HepG2 (cell line): ENCODE data around the gene TM6SF1. TPM values are rescaled to one million over a fixed set of nuclear protein-coding genes. Genes with fewer than 3 reads are reported as not detected.

Experiments used
- CENPT ChIP-seq: sonication (generic); formaldehyde crosslinking; IDR thresholded peaks from 2 replicates; pipeline ENCODE4 v1.8.0; 2022; ENCODE audit warnings: low read depth, mild to moderate bottlenecking, moderate library complexity, missing genetic modification reagents
- DRAP1 ChIP-seq: IDR thresholded peaks from 2 replicates; pipeline ENCODE4 v1.6.1; 2016; ENCODE audit warnings: missing genetic modification reagents, missing compliant biosample characterization
- FOXP4 ChIP-seq: sonication (generic); formaldehyde crosslinking; IDR thresholded peaks from 2 replicates; pipeline ENCODE4 v1.4.0; 2020; ENCODE audit warnings: missing genetic modification reagents
- HBP1 ChIP-seq: IDR thresholded peaks from 2 replicates; pipeline ENCODE4 v1.6.1; 2016; ENCODE audit warnings: low read depth, control low read depth
- HNF4A ChIP-seq: sonication (generic); formaldehyde crosslinking; IDR thresholded peaks from 2 replicates; pipeline ENCODE4 v1.4.0; 2020; ENCODE audit warnings: missing genetic modification reagents
- IRF9 ChIP-seq: sonication (generic); formaldehyde crosslinking; IDR thresholded peaks from 2 replicates; pipeline ENCODE4 v1.8.0; 2022; ENCODE audit warnings: missing genetic modification reagents, mild to moderate bottlenecking, borderline replicate concordance
- ISL2 ChIP-seq: sonication (generic); formaldehyde crosslinking; IDR thresholded peaks from 2 replicates; pipeline ENCODE4 v1.5.0; 2020; ENCODE audit warnings: missing genetic modification reagents
- MED1 ChIP-seq: sonication (generic); formaldehyde crosslinking; IDR thresholded peaks from 2 replicates; pipeline ENCODE4 v1.4.0; 2020; ENCODE audit warnings: missing genetic modification reagents
- MEIS2 ChIP-seq: sonication (generic); formaldehyde crosslinking; IDR thresholded peaks from 2 replicates; pipeline ENCODE4 v1.9.0; 2021; ENCODE audit warnings: mild to moderate bottlenecking, missing genetic modification reagents
- NBN ChIP-seq: fragments of 450-650 bp; conservative IDR thresholded peaks from 2 replicates; pipeline ENCODE4 v1.6.1; 2017
- NCOA2 ChIP-seq: sonication (generic); formaldehyde crosslinking; IDR thresholded peaks from 2 replicates; pipeline ENCODE4 v1.8.0; 2022; ENCODE audit warnings: inconsistent platforms
- POLR2G ChIP-seq: fragments of 200-400 bp; formaldehyde crosslinking; IDR thresholded peaks from 2 replicates; pipeline ENCODE4 v1.6.1; 2018; ENCODE audit warnings: mild to moderate bottlenecking, low read depth, low read length, moderate library complexity
- SETDB1 ChIP-seq: sonication (generic); formaldehyde crosslinking; IDR thresholded peaks from 2 replicates; pipeline ENCODE4 v1.5.1; 2020; ENCODE audit warnings: missing genetic modification reagents, mild to moderate bottlenecking, borderline replicate concordance
- SPEN ChIP-seq: sonication (generic); formaldehyde crosslinking; IDR thresholded peaks from 2 replicates; pipeline ENCODE4 v1.5.1; 2020; ENCODE audit warnings: low read depth, mild to moderate bottlenecking, missing genetic modification reagents
- ZNF3 ChIP-seq: IDR thresholded peaks from 2 replicates; pipeline ENCODE4 v1.7.0; 2017; ENCODE audit warnings: inconsistent platforms
- ZNF432 ChIP-seq: sonication (generic); formaldehyde crosslinking; IDR thresholded peaks from 2 replicates; pipeline ENCODE4 v1.5.0; 2020; ENCODE audit warnings: missing genetic modification reagents, mild to moderate bottlenecking, borderline replicate concordance
- ZNF441 ChIP-seq: sonication (generic); formaldehyde crosslinking; IDR thresholded peaks from 2 replicates; pipeline ENCODE4 v1.7.0; 2021; ENCODE audit warnings: missing genetic modification reagents, borderline replicate concordance
- ZNF460 ChIP-seq: sonication (generic); formaldehyde crosslinking; IDR thresholded peaks from 2 replicates; pipeline ENCODE4 v1.5.1; 2020; ENCODE audit warnings: missing genetic modification reagents, mild to moderate bottlenecking, borderline replicate concordance
- ZNF530 ChIP-seq: sonication (generic); formaldehyde crosslinking; IDR thresholded peaks from 2 replicates; pipeline ENCODE4 v1.5.0; 2020; ENCODE audit warnings: low read depth, mild to moderate bottlenecking, missing genetic modification reagents
- ZNF770 ChIP-seq: sonication (generic); formaldehyde crosslinking; IDR thresholded peaks from 2 replicates; pipeline ENCODE4 v1.5.0; 2020; ENCODE audit warnings: mild to moderate bottlenecking, missing genetic modification reagents
- ZNF782 ChIP-seq: sonication (generic); formaldehyde crosslinking; IDR thresholded peaks from 2 replicates; pipeline ENCODE4 v1.4.0; 2020; ENCODE audit warnings: missing genetic modification reagents, mild to moderate bottlenecking, borderline replicate concordance
- ZNF788 ChIP-seq: sonication (generic); formaldehyde crosslinking; IDR thresholded peaks from 2 replicates; pipeline ENCODE4 v1.5.0; 2020; ENCODE audit warnings: mild to moderate bottlenecking, missing genetic modification reagents, borderline replicate concordance
- ZNF850 ChIP-seq: sonication (generic); formaldehyde crosslinking; conservative IDR thresholded peaks from 2 replicates; pipeline ENCODE4 v1.9.0; 2021; ENCODE audit warnings: mild to moderate bottlenecking, missing genetic modification reagents
- polyA plus RNA-seq, 8 experiments: library from polyadenylated mRNA; depleted of rRNA in 3 of 8; stranded (reverse) in 7 of 8; unstranded in 1 of 8; fragments of >200 nt; fragmentation: Illumina TruSeq in 4 of 8; extraction: Trizol in 4 of 8; gene quantifications; 2 replicates each; pipeline versions ENCODE4 v1.2.1 to v1.2.3, GENCODE V29; 2011 to 2016; ENCODE audit warnings: low read depth in 4 of 8, missing spikeins in 1 of 8, mixed read lengths in 1 of 8; ENCODE audit not compliant: insufficient read depth in 1 of 8
- total RNA-seq, 5 experiments: library from RNA; depleted of rRNA; stranded (reverse); fragments of >200 nt; fragmentation: Illumina TruSeq; extraction: Trizol; gene quantifications; 2 replicates each; pipeline ENCODE4 v1.2.3, GENCODE V29; 2016; ENCODE audit warnings: low read depth in 1 of 5

The TM6SF1 gene
- total and polyA plus RNA-seq, 2 of the 13 experiments (the other 11 are each of a cell fraction or from before 2014, with no cell fraction given), result not detected

- peak; percentile 26; the same call in 1 of the 2 replicates for TF ChIP-seq HNF4A (CRISPR knock-in tag)
- no peak for TF ChIP-seq ISL2 (CRISPR knock-in tag)
- TF ChIP-seq ZNF770 (CRISPR knock-in tag), result peak; percentile 90
- TF ChIP-seq IRF9 (CRISPR knock-in tag), result no peak
- TF ChIP-seq NBN, result no peak
- no peak for TF ChIP-seq ZNF3
- peak; percentile 78 for TF ChIP-seq ZNF441 (CRISPR knock-in tag)
- no peak for TF ChIP-seq ZNF782 (CRISPR knock-in tag)
- TF ChIP-seq HBP1 (CRISPR knock-in tag), result peak; percentile 49
- TF ChIP-seq ZNF850 (CRISPR knock-in tag), result 0 out of 2 replicates have a peak, but pooled peaks have one; percentile 14
- peak; percentile 62; the same call in 1 of the 2 replicates for TF ChIP-seq DRAP1 (CRISPR knock-in tag)
- no peak for TF ChIP-seq ZNF432 (CRISPR knock-in tag)
- peak; percentile 79 for TF ChIP-seq MED1 (CRISPR knock-in tag)
- peak; percentile 56; the same call in 1 of the 2 replicates for TF ChIP-seq ZNF788 (CRISPR knock-in tag)
- TF ChIP-seq POLR2G, result peak; percentile 98
- TF ChIP-seq FOXP4 (CRISPR knock-in tag), result no peak; the same call in 1 of the 2 replicates
- no peak for TF ChIP-seq SETDB1 (CRISPR knock-in tag)
- TF ChIP-seq ZNF460 (CRISPR knock-in tag), result no peak
- TF ChIP-seq SPEN (CRISPR knock-in tag), result peak; percentile 83
- TF ChIP-seq ZNF530 (CRISPR knock-in tag), result no peak
- no peak for TF ChIP-seq NCOA2 (CRISPR knock-in tag)
- TF ChIP-seq MEIS2 (CRISPR knock-in tag), result peak; percentile 72
- TF ChIP-seq CENPT, result no peak
These were observed 40.5 kb upstream of the TM6SF1 start, which contains the start of gene BTBD1 (continued) for GRCh38 chr15:83066734-83067637.
